Uterus (tissue), 4 donors: ENCODE measurements around the gene PTPRM. TPM values are rescaled to one million over a fixed set of nuclear protein-coding genes. Genes with fewer than 3 reads are reported as not detected.

Experiments used
- DNase-seq, 2 donors: peaks; one replicate each; pipeline ENCODE4 v3.0.0-alpha.2; 2019 to 2020
- H3K27ac ChIP-seq, 2 donors: fragments of 200-600 bp; sonication (generic); 1 replicate in 1 of 2; 2 replicates in 1 of 2; pipeline ENCODE4 v1.5.1; 2016 to 2018
- H3K27me3 ChIP-seq, 2 donors: fragments of 200-600 bp; sonication (generic); one replicate each; pipeline ENCODE4 v1.5.1; 2018 to 2019; ENCODE audit warnings: control low read depth in 1 of 2
- H3K36me3 ChIP-seq, 2 donors: fragments of 200-600 bp; sonication (generic); one replicate each; pipeline ENCODE4 v1.5.1; 2019; ENCODE audit warnings: control low read depth in 1 of 2
- H3K4me1 ChIP-seq, 2 donors: fragments of 200-600 bp; sonication (generic); one replicate each; pipeline ENCODE4 v1.5.1; 2018 to 2019; ENCODE audit warnings: control low read depth in 1 of 2
- H3K4me3 ChIP-seq, 2 donors: fragments of 200-600 bp; sonication (generic); 1 replicate in 1 of 2; 2 replicates in 1 of 2; pipeline ENCODE4 v1.5.1; 2018 to 2019; ENCODE audit warnings: mild to moderate bottlenecking in 1 of 2
- H3K9me3 ChIP-seq, 2 donors: fragments of 200-600 bp; sonication (generic); one replicate each; pipeline ENCODE4 v1.5.1; 2019; ENCODE audit warnings: control low read depth in 1 of 2
- CTCF ChIP-seq, 4 experiments: fragments of 200-600 bp in 2 of 4; fragments of 450-650 bp in 2 of 4; sonication (generic) in 2 of 4; IDR thresholded peaks; one replicate each; pipeline ENCODE4 v1.5.1; 2016 to 2019; ENCODE audit warnings: antibody characterized with exemption in 4 of 4, mild to moderate bottlenecking in 2 of 4, moderate library complexity in 1 of 4
- POLR2A ChIP-seq, 2 donors: fragments of 450-650 bp; IDR thresholded peaks; one replicate each; pipeline ENCODE4 v1.6.1; 2016; ENCODE audit warnings: antibody characterized with exemption in 2 of 2, mild to moderate bottlenecking in 1 of 2, moderate library complexity in 1 of 2
- intact Hi-C: fragments of 100-400 bp; cut with DNase I; formaldehyde crosslinking; loops from one replicate; pipeline ENCODE4 v1.15.1; 2023; ENCODE audit warnings: low total_unique reads
- total RNA-seq, 4 donors: library from RNA; depleted of rRNA in 3 of 4; stranded (reverse); fragments of >200 nt in 3 of 4; gene quantifications; one replicate each; pipeline versions ENCODE4 v1.1.0 to v1.2.4, GENCODE V29; 2014 to 2023
- donor health status: DM: yes; HTN: yes; CAD: no.

PTPRM gene
- total RNA-seq, 4 donors from 2014 or later: 62.0 to 127 (median 85.7) TPM

GRCh38 chr18:7557973-7558372, 9.1 kb upstream of the PTPRM start:
- Histone ChIP-seq H3K27me3 (no peaks in the 10 kb centered on the region), H3K4me3 (no peak overlapping the region), H3K4me1 (no peaks in the 10 kb centered on the region), H3K27ac (no peak overlapping the region), H3K36me3 (no peaks in the 10 kb centered on the region), H3K9me3 (no peaks in the 10 kb centered on the region)
- intact Hi-C loops: no loop called here
- no peak for TF ChIP-seq POLR2A (IDR thresholded peaks at IDR 0.05)
- DNase-seq: no peak

GRCh38 chr18:7558769-7559168, 8.3 kb upstream of the PTPRM start:
- no peaks in the 10 kb centered on the region for H3K9me3 ChIP-seq
- no peaks in the 10 kb centered on the region for H3K36me3 ChIP-seq
- H3K27me3 ChIP-seq: no peaks in the 10 kb centered on the region
- intact Hi-C loops: no loop called here
- no peak for DNase-seq
- TF ChIP-seq CTCF (IDR thresholded peaks at IDR 0.05): no peak
- no peak for TF ChIP-seq POLR2A (IDR thresholded peaks at IDR 0.05)
- no peak overlapping the region for H3K27ac ChIP-seq
- no peaks in the 10 kb centered on the region for H3K4me1 ChIP-seq
- no peak overlapping the region for H3K4me3 ChIP-seq

- intact Hi-C loops: no loop called here
- no peak overlapping the region for H3K27ac ChIP-seq
- no peak for DNase-seq
- H3K9me3 ChIP-seq: no peaks in the 10 kb centered on the region
- H3K4me1 ChIP-seq: no peaks in the 10 kb centered on the region
- no peak for TF ChIP-seq POLR2A (IDR thresholded peaks at IDR 0.05)
- no peak for TF ChIP-seq CTCF (IDR thresholded peaks at IDR 0.05)
- H3K4me3 ChIP-seq: no peak overlapping the region
- no peaks in the 10 kb centered on the region for H3K36me3 ChIP-seq
- no peaks in the 10 kb centered on the region for H3K27me3 ChIP-seq
These were observed 7.3 kb upstream of the PTPRM start for GRCh38 chr18:7559709-7560319.

GRCh38 chr18:7561909-7562460, 5.1 kb upstream of the PTPRM start:
- intact Hi-C loops: no loop called here

GRCh38 chr18:7562491-7562890, 4.6 kb upstream of the PTPRM start:
- Histone ChIP-seq H3K36me3 (no peaks in the 10 kb centered on the region), H3K27ac (no peak overlapping the region), H3K4me3 (no peak overlapping the region), H3K4me1 (peaks cover 0 to 5% of the 10 kb centered on the region in 2 donors), H3K9me3 (no peaks in the 10 kb centered on the region), H3K27me3 (no peaks in the 10 kb centered on the region)
- TF ChIP-seq POLR2A (IDR thresholded peaks at IDR 0.05) (no peak), CTCF (IDR thresholded peaks at IDR 0.05) (no peak)
- DNase-seq: no peak
- intact Hi-C loops: no loop called here

More at GRCh38 chr18:7561909-7562460, 5.1 kb upstream of the PTPRM start:
- Histone ChIP-seq H3K27ac (no peak overlapping the region), H3K27me3 (no peaks in the 10 kb centered on the region), H3K4me3 (no peak overlapping the region), H3K4me1 (peaks cover 0 to 5% of the 10 kb centered on the region in 2 donors), H3K9me3 (no peaks in the 10 kb centered on the region), H3K36me3 (no peaks in the 10 kb centered on the region)
- TF ChIP-seq CTCF (IDR thresholded peaks at IDR 0.05) (no peak), POLR2A (IDR thresholded peaks at IDR 0.05) (no peak)
- no peak for DNase-seq
